HG03354 (cell line): ENCODE measurements around the gene PIGQ.

Experiments used
- ATAC-seq: cut with Tn5 transposase; IDR thresholded peaks from one replicate; pipeline ENCODE4 v1.9.1; 2021; ENCODE audit warnings: mild to moderate bottlenecking; ENCODE audit not compliant: unreplicated experiment, poor library complexity, severe bottlenecking

Gene PIGQ

DNA sequence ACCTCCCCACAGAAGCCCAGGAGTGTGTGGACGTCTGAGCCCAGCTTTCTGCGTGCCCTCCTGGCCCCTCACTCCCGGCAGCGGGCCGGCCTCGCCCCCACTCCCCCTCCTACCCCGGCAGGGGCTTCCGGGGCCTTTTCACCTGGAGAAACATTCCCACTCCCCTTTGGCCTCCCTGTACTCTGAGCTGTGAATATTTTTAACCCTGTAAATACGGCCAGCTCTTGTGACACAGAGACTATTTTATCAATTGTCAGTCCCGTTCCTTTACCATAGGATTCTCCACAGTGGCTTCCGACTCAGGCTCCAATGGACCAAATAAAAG is 15.5 kb upstream of the PIGQ start:
- ATAC-seq: no peak

DNA sequence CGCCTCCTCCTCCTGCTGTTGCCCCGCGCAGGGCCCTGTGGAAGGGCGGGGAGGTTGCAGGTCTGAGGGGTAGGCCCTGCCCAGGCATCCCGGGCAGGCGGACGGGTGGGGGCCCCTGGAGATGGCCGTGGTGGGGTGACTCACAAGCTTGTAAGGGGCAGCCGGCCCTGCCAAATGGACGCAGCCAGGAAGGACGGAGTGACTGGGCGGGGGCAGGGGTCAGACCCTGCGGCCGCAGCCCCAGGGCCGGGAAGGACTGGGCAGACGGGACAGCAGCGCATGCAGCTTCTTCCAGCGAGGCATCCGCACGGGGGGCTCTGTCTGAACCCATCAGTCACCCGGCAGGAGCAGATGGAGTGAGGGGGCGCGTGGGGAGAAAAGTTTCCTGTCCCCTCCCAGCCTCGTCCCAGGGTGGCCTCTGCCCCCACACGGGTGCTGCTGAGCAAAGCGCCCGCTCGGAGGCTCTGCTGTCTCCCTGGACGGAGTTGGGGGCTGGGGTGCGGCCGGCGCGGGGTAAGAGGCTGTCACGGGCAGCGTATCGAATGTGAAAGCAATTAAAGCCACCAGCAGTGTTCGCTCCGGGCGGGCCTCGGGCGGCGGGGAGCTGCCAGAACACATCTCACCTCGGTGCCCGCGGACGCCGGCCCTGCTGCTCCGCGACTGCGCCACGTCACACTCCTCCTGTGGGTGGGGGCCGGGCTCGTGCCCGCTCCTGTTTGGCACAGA is 15.0 kb upstream of the PIGQ start:
- no peak for ATAC-seq

DNA sequence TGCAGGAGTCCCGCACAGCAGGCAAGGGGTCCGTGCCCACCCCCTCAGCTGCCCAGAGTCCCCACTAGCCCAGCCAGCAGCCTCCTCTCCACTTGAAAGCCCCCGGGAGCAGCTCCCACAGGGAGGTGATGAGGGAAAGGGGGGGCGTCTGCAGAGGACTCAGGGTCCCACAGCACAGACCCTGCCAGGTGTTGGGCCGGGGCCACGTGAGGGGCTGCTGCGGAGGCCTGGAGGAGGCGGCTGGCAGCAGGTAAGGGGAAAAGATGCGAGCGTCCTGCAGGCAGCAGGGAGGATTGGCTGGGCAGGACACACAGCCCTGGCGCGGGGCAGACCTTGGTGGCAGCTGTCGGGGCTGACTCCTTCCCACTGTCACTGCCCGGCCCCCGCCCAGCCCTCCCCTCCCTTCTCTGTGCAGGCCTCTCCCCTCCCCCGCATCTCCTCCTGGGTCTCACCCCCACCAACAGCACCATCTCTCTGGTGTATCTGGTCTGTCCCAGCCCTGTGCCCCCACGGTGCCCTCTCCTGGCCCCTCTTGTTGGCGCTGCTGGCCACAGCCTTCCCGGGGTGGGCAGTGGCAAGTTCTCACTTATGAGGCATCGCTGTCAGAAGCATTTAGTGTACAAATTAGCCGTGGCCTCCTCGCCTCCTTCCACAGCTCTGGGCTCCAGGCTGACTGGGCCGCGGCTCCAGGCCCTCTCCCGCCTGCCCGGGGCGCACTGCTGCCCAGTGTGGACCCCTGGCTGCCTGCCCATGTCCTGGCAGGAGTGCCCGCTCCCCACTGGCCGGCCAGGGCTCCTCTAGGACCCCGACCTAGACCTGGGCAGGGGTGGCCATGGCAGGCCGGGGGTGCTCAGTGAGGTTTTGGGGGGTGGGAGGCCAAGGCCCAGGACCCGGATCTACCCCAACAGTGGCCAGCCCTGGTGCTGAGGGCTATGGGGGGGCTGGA is 14.0 kb upstream of the PIGQ start:
- no peak for ATAC-seq

DNA sequence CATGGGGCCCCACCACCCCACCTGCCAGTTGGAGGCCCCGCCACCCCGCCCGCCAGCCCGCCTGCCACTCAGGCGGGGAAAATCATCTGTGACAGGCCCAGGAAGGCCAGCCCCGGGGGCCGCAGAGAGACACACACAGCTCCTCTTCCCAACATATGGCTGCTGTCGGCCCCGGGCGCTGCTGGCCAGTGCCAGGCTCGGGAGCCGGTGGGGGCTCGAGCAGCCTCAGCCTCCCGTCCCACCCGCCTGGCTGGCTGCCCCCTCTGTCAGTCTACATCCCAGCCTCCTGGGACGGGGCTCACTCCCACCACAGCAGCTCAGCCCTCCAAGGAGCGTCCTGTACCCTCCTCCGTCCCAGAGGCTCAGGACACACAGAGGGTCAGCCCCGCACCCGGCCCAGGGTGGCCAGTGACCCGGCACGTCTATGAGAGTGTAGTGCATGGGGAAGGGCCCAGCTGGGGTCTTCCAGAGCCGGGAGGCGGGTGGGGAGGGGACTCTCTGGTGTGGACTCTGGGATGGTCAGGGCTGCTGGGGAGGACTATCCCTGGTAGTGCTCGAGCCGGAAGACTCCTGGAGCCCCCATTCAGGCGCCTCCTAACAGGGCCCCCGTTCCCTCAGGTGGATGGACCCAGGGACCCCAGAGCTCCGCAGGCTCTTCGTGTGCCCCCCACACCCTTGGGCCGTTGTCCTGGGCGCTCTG is 13.1 kb upstream of the PIGQ start:
- no peak for ATAC-seq

DNA sequence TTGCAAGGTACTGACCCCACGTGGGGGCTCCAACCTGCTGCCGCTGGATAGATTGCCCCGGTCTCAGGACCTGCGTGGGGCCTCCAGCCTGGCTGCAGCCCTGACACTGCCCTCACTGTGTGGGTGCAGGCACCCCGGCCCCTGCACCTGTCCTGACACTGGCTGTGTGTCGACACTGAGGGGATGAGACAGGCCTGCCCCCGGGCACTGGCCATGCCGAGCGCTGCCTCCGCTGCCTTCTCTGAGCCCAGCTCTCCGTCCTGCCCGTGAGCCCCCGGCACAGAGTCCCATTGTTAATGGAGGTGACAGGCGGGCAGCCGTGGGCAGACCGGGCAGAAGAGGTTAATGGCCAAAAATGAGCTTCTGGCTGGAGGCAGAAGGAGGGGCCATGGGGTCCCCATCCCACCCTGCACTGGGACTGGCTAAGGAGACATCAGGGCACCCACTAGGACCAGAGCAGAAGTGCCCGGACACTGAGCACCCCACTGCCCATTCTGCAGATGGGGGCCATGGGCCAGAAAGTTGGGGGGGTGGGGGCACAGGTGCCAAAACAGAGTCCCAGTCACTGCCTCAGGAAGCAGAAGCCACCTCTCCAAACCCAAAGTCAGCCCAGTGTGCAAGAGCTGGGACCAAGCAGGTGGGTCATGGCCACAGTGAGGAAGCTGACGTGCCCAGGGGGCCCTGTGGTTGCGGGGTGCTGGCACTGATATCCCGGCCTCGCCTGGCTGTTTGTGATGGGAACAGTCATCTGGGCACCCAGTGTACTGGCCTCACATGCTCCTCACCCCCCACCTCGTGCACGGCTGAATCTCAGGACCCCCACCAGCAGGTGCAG is 12.1 kb upstream of the PIGQ start:
- ATAC-seq: no peak

DNA sequence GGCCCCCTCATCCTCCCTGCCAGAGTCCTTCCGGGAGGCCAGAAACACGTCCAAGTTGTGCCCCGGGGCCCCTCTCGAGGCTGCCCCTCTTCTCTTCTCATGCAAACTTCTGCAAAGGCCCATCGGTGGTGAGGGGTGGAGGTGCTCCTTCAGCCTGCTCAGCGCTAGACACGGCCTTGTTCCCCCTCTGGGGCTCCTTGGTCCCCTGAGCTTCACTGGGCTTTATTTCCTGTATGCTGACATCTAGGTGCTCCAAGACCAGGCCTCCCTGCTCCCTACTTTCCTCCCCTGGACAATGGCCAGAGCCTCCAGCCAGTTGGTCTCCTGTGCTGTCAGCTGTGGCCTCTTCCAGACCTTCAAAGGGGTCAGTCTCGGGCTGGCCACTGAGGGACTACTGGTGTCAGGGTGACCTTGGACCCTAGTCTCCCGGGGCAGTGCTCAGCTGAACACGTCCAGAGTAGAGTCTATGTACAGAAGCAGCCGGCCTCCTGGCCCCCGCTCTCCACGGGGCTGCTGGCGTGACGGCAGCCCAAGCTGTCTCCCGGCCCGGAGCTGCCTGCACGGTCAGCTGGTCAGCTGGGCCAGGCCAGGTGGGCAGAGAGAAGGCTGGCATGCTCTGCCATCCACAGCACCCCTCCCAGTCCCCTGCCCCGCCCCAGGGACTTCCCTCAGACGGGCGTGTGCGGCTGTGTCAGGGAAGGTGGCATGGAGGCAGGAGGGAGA is 11.3 kb upstream of the PIGQ start:
- ATAC-seq: no peak

DNA sequence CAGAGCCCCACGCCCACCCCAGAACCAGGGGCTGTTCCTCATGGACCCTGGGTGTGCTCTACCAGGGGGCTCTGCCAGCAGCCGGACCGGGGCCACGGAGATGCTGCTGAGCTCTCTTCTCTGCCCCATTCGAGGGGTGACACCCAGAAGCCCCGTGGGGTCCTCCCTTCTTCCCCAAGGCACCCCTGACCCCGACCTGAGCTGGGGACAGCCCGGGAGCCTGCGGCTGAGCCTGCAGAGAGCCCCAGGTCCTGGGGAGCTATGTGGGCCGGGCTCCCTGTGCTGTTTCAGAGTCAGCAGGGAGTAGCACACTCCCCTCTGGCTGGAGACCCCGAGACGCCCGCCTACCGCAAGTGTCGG is 10.8 kb upstream of the PIGQ start:
- ATAC-seq: no peak

DNA sequence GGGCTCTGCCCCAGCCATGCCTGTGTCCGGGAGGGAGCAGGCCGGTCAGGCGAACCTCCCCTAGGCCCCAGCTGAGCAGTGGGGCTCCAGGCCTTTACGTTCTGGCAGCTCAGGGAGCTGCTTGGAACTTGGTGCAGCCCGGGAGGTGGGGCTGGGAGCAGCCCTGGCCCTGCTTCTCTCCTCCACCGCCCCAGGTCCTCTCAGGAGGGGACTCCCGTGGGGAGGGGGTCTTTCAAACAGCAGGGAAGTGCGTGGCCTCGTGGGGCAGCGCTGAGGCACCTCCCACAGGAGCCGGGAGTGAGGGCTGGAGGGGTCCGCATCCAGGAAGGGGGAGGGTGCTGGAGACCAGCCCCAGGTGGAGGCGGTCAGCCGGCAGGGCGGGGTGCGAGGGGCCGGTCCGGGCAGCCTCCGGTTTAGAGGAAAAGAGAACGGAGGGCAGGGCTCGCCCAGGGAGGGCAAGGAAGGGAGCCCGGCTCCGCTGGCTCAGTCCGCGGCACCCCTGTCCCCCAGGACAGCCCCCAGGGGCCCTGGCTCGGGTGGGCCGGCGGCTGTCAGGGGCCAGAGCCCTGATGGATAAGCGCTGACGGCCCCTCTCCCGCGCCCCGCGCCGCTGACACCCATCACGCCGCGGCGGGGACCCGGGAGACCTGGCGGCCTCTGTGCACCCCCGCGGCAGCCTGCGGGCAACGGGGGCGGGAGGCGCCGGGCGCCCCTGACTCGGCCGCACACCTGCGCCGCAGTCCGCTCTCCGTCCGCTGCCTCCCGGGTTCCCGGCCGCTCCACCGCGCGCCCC is 10.2 kb upstream of the PIGQ start:
- ATAC-seq: no peak

DNA sequence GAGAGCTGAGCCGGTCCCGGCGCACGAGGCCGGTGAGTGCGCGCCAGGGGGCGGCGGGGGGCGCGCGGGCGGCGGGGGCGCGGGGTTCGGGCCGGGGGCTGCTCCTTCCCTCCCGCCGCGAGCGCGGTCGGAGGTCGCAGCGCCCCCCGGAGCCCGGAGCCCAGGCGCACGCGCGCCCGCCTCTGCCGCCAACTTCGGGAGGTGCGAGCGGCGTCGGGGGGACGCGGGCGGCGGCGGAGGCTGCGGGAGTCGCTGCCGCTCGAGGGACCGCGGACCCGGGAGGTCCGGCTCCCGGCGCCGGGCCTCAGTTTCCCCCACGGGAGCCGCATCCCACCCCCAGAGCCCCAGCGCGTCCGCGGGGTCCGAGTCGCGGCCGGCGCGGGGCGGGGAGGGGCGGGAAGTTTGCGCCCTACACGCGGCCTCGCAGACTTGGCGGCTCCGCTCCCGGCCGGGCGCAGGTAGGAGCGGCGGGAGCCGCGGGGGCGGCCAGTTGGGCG is 9.5 kb upstream of the PIGQ start, which contains the start of gene PRR35:
Gene PRR35, plus strand, starts transcription at position 191 of the 497 bp plus-strand sequence. CDS start 2,901 bp downstream, outside the sequence.
- ATAC-seq: no peak

DNA sequence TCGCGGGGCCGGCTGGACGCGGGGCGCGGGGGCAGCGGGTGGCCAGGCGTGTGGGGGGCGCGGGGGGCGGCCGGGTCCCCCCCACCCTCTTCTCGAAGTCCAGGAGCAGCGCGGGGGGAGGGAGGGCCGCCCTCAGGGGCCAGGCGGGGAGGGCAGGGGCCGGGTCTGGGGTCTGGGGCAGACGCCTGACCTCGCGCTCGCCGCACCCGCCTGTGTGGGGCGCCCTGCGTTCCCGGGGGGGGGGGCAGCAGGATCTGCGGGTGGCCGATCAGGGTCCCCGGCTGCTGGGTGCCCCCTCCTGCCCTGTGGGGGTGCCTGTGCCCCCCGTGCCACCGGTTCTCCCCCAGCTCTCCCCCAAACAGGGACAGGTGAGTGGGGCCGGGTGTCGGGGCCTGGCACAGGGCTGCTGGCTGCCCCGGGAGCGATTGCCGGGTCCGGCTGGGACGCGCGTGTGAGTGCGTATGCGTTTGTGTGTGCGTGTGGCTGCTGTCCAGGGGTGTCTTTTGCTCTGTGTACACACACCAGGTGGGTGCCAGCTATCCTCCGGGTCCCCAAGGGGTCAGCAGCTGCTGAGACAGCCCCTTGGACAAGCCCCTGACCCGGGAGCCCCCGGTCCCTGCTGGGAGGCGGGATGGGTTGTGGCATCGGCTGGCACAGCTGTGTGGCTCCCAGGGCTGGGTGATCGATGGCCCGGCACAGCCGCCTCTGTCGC is 8.9 kb upstream of the PIGQ start:
- no peak for ATAC-seq

DNA sequence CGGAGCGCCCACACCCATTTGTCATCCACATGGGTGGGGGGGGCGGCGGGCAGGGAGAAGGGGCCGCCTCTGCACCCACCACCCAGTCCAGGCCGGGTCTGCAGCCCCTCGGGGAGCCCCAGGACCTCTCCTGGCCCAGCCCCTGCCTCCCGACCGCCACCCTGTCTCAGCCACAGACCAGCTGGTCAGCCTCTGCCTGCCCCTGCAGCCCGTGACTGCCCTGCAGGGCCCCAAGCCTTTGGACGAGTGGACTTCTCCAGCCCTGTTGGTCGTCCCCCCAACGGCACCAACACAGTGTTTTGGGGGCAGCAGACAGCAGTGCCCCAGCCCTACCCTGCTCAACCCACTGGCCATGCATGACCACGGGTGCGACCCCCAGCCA is 8.4 kb upstream of the PIGQ start:
- no peak for ATAC-seq

DNA sequence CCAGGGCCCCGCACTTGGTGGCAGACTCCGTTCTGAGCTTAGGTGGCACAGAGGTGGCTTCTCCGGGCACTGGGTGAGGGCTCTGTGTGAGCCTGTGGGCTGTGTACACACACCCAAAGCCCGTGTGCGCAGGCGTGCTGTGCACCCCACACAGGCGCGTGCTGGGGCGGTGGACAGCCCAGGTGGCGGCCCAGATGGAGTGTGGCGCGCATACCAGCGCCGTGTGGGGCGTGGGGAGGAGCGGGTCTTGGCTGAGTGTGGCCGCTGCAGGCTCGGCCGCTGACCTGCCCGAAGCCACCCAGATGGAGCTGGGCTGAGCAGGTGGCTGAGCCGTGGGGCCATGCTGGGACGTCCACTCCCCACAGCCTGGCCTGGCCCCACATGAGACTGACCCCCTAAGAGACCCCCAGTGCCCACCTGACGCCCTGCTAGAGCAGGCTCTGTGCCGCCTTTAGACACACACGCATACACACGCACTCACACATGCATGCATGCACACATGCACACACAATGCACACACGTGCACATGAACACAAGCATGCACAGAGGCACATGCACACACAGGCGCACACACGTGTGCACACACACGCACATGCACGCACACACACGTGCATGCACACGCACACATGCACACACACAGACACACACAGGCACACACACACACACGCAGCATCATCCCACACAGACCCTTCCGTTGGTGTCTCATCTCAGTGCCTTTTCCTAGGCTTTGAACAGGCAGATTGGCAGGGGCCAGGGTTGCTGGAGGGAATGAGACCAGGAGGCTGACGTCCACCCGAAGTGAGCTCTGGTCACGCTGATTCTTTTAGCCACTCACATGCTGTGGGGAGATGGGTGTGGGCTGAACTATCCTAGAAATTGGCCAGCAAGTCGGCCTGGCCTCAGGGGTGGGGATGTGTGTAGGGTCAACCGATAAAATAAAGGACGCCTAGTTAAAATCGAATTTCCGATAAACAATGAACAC is 7.5 kb upstream of the PIGQ start:
- no peak for ATAC-seq

DNA sequence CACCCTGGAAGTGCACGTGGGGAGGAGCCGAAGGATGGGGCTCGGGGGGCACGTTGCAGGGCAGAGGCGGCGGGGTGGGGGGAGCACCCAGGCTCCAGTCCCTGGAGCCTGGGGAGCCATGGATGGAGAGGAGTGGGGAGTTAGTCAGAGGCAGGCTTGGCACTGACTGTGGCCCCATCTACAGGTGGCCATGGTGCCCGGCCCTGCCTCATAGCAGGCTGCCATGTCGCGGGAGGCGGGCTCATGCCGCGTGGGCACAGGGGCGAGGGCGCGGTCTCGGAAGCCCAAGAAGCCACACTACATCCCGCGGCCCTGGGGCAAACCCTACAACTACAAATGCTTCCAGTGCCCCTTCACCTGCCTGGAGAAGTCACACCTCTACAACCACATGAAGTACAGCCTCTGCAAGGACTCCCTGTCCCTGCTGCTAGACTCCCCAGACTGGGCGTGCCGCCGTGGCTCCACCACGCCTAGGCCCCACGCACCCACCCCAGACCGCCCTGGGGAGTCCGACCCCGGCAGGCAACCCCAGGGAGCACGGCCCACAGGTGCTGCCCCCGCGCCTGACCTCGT is 6.6 kb upstream of the PIGQ start:
- no peak for ATAC-seq

DNA sequence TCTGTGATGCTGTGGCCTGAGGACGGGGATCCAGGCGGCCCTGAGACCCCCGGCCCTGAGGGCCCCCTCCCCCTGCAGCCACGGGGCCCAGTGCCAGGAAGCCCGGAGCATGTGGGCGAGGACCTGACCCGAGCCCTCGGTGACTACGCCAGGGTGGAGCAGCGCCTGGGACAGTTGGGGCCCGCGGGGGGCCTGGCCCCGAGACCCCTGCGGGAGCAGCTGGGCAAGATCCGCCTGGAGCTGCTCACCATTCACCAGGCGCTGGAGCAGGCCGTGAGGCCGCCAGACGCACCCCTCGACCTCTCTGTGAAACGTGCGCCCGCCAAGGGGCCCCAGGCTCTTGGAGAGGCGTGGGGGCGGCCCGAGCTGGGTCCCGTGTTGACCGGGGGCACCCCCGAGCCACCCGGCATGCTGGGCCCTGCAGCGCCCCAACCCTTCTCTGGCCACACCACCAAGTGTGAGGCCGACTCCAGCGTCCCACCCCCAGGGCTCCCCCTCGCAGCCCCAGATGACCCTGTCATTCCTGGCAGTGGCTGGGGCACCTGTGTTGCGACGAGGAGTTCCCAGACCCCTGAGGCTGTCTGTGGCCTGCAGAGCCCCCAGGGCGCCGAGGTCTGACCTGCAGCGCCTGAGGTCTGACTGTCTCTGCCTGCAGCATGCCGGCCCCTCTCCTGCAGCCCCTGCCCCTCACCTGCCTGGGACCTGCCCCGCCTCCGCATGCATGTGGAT is 4.9 kb upstream of the PIGQ start:
- ATAC-seq: no peak
